Ishikawa (cell line): Measurements from ENCODE around the gene TMEM245.

Experiments used
- EGR1 ChIP-seq: IDR thresholded peaks from 2 replicates; pipeline ENCODE4 v1.6.1; 2012
- EP300 ChIP-seq: IDR thresholded peaks from 2 replicates; pipeline ENCODE4 v1.6.1; 2012; ENCODE audit warnings: borderline replicate concordance
- NFIC ChIP-seq: IDR thresholded peaks from 2 replicates; pipeline ENCODE4 v1.6.1; 2012
- RAD21 ChIP-seq: IDR thresholded peaks from 2 replicates; pipeline ENCODE4 v1.6.1; 2012; ENCODE audit warnings: low read depth
- YY1 ChIP-seq: IDR thresholded peaks from 2 replicates; pipeline ENCODE4 v1.6.1; 2012; ENCODE audit warnings: low read depth
- TF ChIP-seq, protein P1 (sequence below): IDR thresholded peaks from 2 replicates; pipeline ENCODE4 v1.6.1; 2012; ENCODE audit warnings: low read depth, mild to moderate bottlenecking
- TF ChIP-seq, protein P2 (sequence below): IDR thresholded peaks from 2 replicates; pipeline ENCODE4 v1.6.1; 2012
- TF ChIP-seq, protein P3 (sequence below): IDR thresholded peaks from 2 replicates; pipeline ENCODE4 v1.6.1; 2012

DNA sequence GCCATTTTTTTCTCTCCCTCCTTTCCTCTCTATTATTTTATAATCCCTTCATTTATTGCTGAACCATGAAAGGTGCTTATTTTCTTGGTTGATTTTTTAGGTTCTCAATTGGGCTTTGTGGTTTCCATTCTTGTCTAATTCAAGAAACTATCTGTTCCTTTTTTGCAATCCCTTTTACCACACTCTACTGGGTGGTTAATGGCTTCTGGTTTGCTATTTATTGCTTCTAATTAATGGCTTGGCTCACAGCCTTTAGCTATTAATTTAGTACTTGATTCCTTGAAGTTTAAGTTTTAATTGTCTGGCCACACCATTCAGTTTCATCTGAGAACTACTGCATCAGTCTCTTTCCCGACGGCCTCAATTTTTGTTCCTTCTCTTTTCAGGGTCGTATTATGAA, 41.7 kb upstream of the TMEM245 start:
- TF ChIP-seq RAD21 (no peak), EP300 (no peak), EGR1 (no peak), YY1 (no peak), NFIC (no peak)
- TF ChIP-seq, protein P1, sequence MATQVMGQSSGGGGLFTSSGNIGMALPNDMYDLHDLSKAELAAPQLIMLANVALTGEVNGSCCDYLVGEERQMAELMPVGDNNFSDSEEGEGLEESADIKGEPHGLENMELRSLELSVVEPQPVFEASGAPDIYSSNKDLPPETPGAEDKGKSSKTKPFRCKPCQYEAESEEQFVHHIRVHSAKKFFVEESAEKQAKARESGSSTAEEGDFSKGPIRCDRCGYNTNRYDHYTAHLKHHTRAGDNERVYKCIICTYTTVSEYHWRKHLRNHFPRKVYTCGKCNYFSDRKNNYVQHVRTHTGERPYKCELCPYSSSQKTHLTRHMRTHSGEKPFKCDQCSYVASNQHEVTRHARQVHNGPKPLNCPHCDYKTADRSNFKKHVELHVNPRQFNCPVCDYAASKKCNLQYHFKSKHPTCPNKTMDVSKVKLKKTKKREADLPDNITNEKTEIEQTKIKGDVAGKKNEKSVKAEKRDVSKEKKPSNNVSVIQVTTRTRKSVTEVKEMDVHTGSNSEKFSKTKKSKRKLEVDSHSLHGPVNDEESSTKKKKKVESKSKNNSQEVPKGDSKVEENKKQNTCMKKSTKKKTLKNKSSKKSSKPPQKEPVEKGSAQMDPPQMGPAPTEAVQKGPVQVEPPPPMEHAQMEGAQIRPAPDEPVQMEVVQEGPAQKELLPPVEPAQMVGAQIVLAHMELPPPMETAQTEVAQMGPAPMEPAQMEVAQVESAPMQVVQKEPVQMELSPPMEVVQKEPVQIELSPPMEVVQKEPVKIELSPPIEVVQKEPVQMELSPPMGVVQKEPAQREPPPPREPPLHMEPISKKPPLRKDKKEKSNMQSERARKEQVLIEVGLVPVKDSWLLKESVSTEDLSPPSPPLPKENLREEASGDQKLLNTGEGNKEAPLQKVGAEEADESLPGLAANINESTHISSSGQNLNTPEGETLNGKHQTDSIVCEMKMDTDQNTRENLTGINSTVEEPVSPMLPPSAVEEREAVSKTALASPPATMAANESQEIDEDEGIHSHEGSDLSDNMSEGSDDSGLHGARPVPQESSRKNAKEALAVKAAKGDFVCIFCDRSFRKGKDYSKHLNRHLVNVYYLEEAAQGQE: no peak
- TF ChIP-seq, protein P2, sequence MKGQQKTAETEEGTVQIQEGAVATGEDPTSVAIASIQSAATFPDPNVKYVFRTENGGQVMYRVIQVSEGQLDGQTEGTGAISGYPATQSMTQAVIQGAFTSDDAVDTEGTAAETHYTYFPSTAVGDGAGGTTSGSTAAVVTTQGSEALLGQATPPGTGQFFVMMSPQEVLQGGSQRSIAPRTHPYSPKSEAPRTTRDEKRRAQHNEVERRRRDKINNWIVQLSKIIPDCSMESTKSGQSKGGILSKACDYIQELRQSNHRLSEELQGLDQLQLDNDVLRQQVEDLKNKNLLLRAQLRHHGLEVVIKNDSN: no peak
- TF ChIP-seq, protein P3, sequence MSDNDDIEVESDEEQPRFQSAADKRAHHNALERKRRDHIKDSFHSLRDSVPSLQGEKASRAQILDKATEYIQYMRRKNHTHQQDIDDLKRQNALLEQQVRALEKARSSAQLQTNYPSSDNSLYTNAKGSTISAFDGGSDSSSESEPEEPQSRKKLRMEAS: no peak
